Neural cell (in vitro differentiated cells): Measurements from ENCODE around the gene SLC35C1.

ENCODE experiments used
- CTCF ChIP-seq: fragments of 450-650 bp; IDR thresholded peaks from 2 replicates; pipeline ENCODE4 v1.5.1; 2014; ENCODE audit warnings: antibody characterized with exemption, mild to moderate bottlenecking, moderate library complexity; ENCODE audit not compliant: poor library complexity, severe bottlenecking
- EP300 ChIP-seq: fragments of 450-650 bp; conservative IDR thresholded peaks from 2 replicates; pipeline ENCODE4 v1.6.1; 2014; ENCODE audit warnings: antibody characterized with exemption, mild to moderate bottlenecking, moderate library complexity; ENCODE audit not compliant: poor library complexity, severe bottlenecking
- EZH2 ChIP-seq: fragments of 200-600, 300-800 bp; shearing (Covaris generic), sonication (generic); IDR thresholded peaks from 2 replicates; pipeline ENCODE4 v1.6.1; 2014; ENCODE audit warnings: antibody characterized with exemption, low read length, borderline replicate concordance, mild to moderate bottlenecking; ENCODE audit not compliant: insufficient read depth, poor library complexity, severe bottlenecking
- MXI1 ChIP-seq: fragments of 450-650 bp; conservative IDR thresholded peaks from 2 replicates; pipeline ENCODE4 v1.6.1; 2014; ENCODE audit warnings: antibody characterized with exemption, mild to moderate bottlenecking; ENCODE audit not compliant: poor library complexity, severe bottlenecking
- POLR2AphosphoS5 ChIP-seq: IDR thresholded peaks from 2 replicates; pipeline ENCODE4 v1.6.1; 2012

GRCh38 chr11:45811109-45811435 is 6.1 kb downstream of the SLC35C1 start:
- TF ChIP-seq EZH2 (no peak), CTCF (no peak), MXI1 (no peak), POLR2AphosphoS5 (no peak), EP300 (no peak)
